HT-29 (cell line): Measurements from ENCODE around the gene IPMK. TPM values are rescaled to one million over a fixed set of nuclear protein-coding genes. Genes with fewer than 3 reads are reported as not detected.

Experiments used
- DNase-seq: peaks from one replicate; pipeline ENCODE4 v3.0.0-alpha.2; 2015; ENCODE audit warnings: low spot score
- total RNA-seq: library from RNA; depleted of rRNA; stranded (reverse); fragments of >200 nt; shearing (Covaris generic); gene quantifications from 2 replicates; pipeline ENCODE4 v1.2.3, GENCODE V29; 2014; rRNA removed

IPMK gene
- 3.6 and 5.0 TPM in 2 replicates for total RNA-seq

GRCh38 chr10:58267713-58268453, at the start of gene IPMK:
Gene IPMK, minus strand, starts transcription at chr10:58267894. Its CDS starts 283 bp downstream, at chr10:58267611.
- peak; percentile 91 for DNase-seq

- no peak for DNase-seq
Measured at GRCh38 chr10:58316874-58317273, 49.2 kb upstream of the IPMK start.

- DNase-seq: no peak
Measured at GRCh38 chr10:58311026-58311425, 43.3 kb upstream of the IPMK start.

DNA sequence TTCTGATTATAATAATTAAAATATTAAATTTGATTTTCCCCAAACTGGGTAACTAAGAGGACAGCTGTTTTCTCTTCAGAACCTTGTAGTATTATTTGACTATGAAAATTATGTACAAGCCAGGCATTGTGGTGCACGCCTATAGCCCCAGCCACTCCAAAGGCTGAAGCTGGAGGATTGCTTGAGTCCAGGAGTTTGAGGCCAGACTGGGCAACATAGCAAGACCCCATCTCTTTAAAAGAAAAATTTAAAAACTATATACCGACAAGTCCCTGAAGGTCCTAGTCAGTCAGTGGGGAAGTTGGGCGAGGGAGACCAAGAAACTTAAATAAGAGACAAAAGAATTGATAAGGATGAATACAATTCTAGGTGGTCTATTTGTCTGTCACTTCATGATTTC, 40.0 kb upstream of the IPMK start:
- DNase-seq: no peak

- no peak for DNase-seq
Measured at GRCh38 chr10:58305821-58306220, 38.1 kb upstream of the IPMK start.

DNA sequence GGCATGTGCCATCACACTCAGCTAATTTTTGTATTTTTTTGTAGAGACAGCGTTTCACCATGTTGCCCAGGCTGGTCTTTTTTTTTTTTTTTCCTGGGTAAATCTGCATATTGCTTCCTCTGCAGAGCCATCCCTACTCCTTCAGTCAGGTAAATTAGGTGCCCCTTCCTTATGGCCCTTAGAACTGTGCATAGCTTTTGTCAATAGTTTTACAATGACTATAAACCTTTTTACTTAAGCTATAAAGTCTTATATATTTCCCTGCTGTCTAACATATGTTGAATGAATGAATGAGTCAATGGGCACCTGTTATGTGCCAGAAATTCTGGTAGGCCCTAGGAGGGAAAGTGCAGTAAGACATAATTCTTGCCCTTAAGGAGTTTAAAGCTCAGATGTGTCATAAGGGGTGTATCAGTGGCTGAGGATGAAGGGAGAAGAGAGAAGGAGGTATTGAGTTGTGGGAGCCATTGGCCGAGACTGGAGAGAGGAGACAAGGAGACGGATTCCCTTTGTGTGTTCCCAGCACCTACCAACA, 36.5 kb upstream of the IPMK start:
- DNase-seq: no peak

- DNase-seq: no peak
Measured at GRCh38 chr10:58302254-58302653, 34.6 kb upstream of the IPMK start.

DNA sequence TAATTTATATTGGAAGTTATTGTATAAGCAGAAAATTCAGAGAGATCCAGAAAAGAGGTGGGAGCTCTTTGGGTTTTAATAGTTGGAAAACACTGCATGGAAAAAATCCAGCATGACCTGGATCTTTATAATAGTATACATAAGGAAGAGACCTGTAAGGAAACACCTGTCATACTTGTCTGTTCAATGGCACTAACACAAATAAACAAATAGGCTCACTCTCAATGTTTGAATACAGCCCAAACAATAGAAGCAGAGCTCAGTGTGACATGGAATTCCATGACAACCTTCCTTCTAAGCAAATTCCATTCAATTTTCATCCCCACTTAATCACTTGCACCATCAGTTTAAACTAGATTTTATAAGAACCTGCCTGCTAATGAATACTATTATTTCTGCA, 33.0 kb upstream of the IPMK start:
- DNase-seq: no peak

- DNase-seq: peak; percentile 82
Measured at GRCh38 chr10:58299580-58299979, 31.9 kb upstream of the IPMK start.

DNA sequence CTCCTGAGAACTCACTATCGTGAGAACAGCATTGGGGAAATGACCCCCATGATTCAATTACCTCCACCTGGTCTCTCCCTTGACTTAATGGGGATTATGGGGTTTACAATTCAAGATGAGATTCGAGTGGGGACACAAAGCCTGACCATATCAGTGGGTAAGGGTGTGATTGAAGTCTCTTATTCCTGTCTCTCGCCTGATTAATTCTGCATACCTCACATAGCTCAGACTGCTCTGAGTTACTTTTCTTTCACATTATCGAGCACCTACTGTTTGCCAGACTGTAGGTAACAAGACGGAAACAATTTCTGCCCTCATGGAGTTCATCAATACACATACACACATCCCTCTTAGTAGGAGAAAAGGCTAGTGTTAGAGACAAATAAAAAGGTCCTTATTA, 26.3 kb upstream of the IPMK start:
- no peak for DNase-seq

DNA sequence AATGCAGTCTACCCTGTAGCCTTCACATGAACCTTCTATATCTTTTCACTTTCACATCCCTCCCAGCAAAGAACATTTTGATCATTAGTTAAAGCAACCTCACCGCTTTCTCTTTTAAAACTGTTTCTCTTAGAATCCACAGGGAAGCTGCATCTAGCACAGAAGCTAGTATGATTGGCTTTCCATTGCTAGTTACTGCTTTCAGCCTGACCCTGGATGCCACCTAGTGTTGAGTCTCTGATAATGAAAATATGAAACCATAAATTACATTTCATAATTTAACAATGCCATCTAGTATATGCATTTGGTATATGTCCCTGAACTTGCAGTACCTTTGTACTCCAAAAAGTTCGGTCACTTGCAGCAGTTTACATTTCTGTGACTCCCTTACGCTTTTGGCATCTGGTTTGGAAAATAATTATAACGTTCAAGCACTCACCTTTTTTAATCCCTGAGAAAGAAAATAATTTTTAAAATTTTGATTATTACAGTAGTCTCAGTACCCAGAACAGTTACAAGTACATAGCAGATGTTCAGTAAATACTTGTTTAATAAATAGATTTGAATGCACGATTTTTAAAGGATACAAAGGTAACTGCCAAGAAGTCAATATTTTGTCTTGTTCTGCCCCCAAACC, 24.0 kb upstream of the IPMK start:
- peak; percentile 64 for DNase-seq

GRCh38 chr10:58282615-58283014, 14.9 kb upstream of the IPMK start:
- no peak for DNase-seq

GRCh38 chr10:58281092-58281752, 13.5 kb upstream of the IPMK start:
- DNase-seq: no peak

DNA sequence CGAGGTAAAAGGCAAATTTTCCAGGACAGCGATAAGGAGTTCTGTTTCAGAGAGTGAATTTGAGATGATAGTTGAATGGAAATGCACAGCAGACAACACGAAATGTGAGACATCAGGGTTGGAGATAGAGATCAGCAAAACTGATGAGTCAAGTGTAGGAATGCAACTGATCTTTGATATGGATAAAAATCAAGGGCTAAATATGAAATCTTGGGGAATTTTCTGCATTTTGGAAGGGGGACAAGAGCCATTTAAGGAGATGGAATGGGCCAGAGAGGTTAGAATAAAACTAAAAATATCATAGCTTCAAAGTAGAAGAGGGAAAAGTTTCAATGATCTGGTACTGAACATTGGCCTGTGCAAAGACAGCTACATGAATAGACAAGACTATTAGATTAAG, 12.8 kb upstream of the IPMK start:
- DNase-seq: no peak

DNA sequence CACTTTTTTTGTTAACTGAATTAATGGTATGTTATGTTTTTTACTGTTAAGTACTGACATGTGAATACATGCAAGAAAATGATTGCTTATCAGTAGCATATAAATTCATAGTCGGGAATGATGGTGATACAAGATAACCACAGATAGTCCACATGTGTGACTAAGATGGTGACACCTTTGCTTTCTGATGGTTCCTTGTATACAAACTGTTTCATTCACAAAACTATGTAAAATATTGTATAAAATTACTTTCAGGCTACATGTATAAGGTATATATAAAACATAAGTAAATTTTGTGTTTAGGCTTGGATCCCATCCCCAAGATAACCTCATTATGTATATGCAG, 11.2 kb upstream of the IPMK start:
- no peak for DNase-seq

- no peak for DNase-seq
Measured at GRCh38 chr10:58278274-58278961, 10.7 kb upstream of the IPMK start.

- DNase-seq: no peak
Measured at GRCh38 chr10:58275908-58276307, 8.2 kb upstream of the IPMK start.

DNA sequence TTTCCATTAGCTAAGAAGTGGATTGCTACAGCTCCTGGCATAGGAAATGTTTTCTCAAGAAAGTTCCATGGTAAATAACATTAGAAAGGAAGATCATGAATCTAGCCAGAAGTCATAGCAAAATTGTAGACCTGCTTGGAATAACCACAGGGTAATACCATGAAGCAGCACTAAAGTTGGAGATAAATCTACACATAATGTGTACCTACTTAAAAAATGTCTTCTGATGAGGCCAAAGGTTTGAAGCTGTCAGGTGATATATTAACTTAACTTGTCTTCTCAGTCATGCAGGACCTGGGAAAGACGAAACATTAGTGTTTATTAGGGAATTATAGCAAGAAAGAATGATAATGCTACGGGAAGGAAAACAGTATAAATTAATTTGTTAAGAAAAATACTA, 7.6 kb upstream of the IPMK start:
- DNase-seq: no peak

- DNase-seq: no peak
Measured at GRCh38 chr10:58269782-58270290, 2.1 kb upstream of the IPMK start.

DNA sequence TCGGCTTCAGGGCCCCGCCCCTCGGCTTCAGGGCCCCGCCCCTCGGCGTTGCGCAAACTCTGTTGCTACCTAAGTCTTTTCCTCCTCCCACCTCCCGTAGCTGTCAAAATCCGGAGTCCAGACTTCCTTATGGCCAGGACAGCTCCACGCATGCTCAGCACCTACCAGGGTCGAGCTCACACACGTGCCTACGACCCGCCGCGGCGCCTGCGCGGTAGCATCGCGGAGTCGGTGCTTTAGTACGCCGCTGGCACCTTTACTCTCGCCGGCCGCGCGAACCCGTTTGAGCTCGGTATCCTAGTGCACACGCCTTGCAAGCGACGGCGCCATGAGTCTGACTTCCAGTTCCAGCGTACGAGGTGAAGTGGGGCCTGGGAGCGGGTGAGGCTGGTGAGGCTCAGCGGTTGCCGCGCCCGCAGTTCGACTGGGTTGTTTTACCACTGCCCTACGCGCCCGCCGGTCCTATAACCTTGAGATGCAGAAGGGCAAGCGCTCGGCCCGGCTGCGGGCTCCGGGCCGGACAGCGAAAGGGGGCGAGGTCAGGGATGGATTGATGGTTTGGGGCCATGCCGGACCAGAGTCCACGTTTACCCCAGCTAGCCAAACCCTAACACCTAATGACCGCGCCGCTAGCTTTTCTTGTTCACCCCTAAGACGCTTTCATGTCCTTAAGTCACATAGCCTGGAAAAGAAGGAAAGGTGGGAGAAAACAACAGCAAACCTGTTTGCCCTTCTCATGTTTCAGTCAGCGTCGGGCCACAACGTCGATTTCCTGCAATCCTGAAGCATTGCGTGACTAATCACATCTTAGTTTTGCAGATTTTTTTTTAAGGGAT, 1.5 kb upstream of the IPMK start, which contains the start of gene CISD1:
TSS of gene CISD1 (plus strand) at position 217 of the 836 bp plus-strand sequence. CDS start at position 329, 112 bp downstream.
- DNase-seq: peak; percentile 98

- no peak for DNase-seq
Measured at GRCh38 chr10:58268454-58268945, 806 bp upstream of the IPMK start.
